OCI-LY3 (cell line): ENCODE measurements around the gene PTX4.

Source experiments
- H2AFZ ChIP-seq: fragments of 200-600, 300-600 bp; shearing (Covaris generic); 2 replicates; pipeline ENCODE4 v1.6.0; 2014; ENCODE audit warnings: antibody characterized with exemption, low read depth, low read length
- H3K27ac ChIP-seq: fragments of 200-600, 300-600 bp; sonication (generic); 2 replicates; pipeline ENCODE4 v1.5.1; 2014; ENCODE audit warnings: mild to moderate bottlenecking, low read length, moderate library complexity, mixed read lengths
- H3K27me3 ChIP-seq: fragments of 200-600, 300-600 bp; sonication (generic); 2 replicates; pipeline ENCODE4 v1.6.1; 2014; ENCODE audit warnings: low read depth, low read length, mixed read lengths
- H3K36me3 ChIP-seq: fragments of 200-600, 300-600 bp; sonication (generic); replicated peaks from 2 replicates; pipeline ENCODE3; 2014; ENCODE audit warnings: low read depth, low read length, mixed read lengths
- H3K4me1 ChIP-seq: fragments of 300-600, 200-600 bp; sonication (generic); 2 replicates; pipeline ENCODE4 v1.6.1; 2014; ENCODE audit warnings: low read length, mixed read lengths
- H3K4me2 ChIP-seq: fragments of 200-600, 300-600 bp; sonication (generic); 2 replicates; pipeline ENCODE4 v1.6.1; 2014; ENCODE audit warnings: low read length, mixed read lengths
- H3K4me3 ChIP-seq: fragments of 300-600, 200-600 bp; sonication (generic); 2 replicates; pipeline ENCODE4 v1.5.1; 2014; ENCODE audit warnings: antibody characterized with exemption, mild to moderate bottlenecking, low read length, moderate library complexity
- H3K79me2 ChIP-seq: fragments of 300-600, 200-600 bp; shearing (Covaris generic); 2 replicates; pipeline ENCODE4 v1.6.1; 2014; ENCODE audit warnings: mild to moderate bottlenecking, low read length, mixed read lengths
- H3K9ac ChIP-seq: fragments of 300-600, 200-600 bp; shearing (Covaris generic); 2 replicates; pipeline ENCODE4 v1.6.0; 2014; ENCODE audit warnings: mild to moderate bottlenecking, low read length, moderate library complexity
- H3K9me3 ChIP-seq: fragments of 200-600, 300-600 bp; shearing (Covaris generic); 2 replicates; pipeline ENCODE4 v1.6.1; 2014; ENCODE audit warnings: low read length, mixed read lengths; ENCODE audit not compliant: insufficient read depth
- H4K20me1 ChIP-seq: fragments of 200-600, 300-600 bp; sonication (generic); 2 replicates; pipeline ENCODE4 v1.6.1; 2016; ENCODE audit warnings: low read length, mixed read lengths; ENCODE audit not compliant: insufficient read depth
- EZH2phosphoT487 ChIP-seq: fragments of 200-600 bp; shearing (Covaris generic); IDR thresholded peaks from 2 replicates; pipeline ENCODE4 v1.6.1; 2018; ENCODE audit warnings: antibody characterized with exemption, mixed run types, low read depth
- TF ChIP-seq, protein P1 (sequence below): fragments of 200-600, 300-600 bp; sonication (generic); IDR thresholded peaks from 2 replicates; pipeline ENCODE4 v1.5.1; 2014; ENCODE audit warnings: antibody characterized with exemption, low read length, low read depth

The PTX4 gene

GRCh38 chr16:1464196-1464893 lies 24.4 kb downstream of the PTX4 start:
- Histone ChIP-seq H3K9ac (no peak overlapping the region), H3K4me1 (no peaks in the 10 kb centered on the region), H3K4me3 (no peak overlapping the region), H3K27me3 (no peaks in the 10 kb centered on the region), H3K9me3 (no peaks in the 10 kb centered on the region), H3K36me3 (no peaks in the 10 kb centered on the region), H3K79me2 (peaks cover 16% of the 10 kb centered on the region; the same call in 1 of the 2 replicates), H2AFZ (no peak overlapping the region), H3K4me2 (no peak overlapping the region), H3K27ac (no peak overlapping the region), H4K20me1 (no peaks in the 10 kb centered on the region)
- TF ChIP-seq, protein P1, sequence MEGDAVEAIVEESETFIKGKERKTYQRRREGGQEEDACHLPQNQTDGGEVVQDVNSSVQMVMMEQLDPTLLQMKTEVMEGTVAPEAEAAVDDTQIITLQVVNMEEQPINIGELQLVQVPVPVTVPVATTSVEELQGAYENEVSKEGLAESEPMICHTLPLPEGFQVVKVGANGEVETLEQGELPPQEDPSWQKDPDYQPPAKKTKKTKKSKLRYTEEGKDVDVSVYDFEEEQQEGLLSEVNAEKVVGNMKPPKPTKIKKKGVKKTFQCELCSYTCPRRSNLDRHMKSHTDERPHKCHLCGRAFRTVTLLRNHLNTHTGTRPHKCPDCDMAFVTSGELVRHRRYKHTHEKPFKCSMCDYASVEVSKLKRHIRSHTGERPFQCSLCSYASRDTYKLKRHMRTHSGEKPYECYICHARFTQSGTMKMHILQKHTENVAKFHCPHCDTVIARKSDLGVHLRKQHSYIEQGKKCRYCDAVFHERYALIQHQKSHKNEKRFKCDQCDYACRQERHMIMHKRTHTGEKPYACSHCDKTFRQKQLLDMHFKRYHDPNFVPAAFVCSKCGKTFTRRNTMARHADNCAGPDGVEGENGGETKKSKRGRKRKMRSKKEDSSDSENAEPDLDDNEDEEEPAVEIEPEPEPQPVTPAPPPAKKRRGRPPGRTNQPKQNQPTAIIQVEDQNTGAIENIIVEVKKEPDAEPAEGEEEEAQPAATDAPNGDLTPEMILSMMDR = no peak
- no peak for TF ChIP-seq EZH2phosphoT487

- H3K79me2 ChIP-seq = no peaks in the 10 kb centered on the region
- no peaks in the 10 kb centered on the region for H3K36me3 ChIP-seq
- H3K4me1 ChIP-seq = peaks cover 6% of the 10 kb centered on the region; the same call in 1 of the 2 replicates
- H3K27me3 ChIP-seq = no peaks in the 10 kb centered on the region
- no peaks in the 10 kb centered on the region for H3K9me3 ChIP-seq
- H3K4me3 ChIP-seq = no peak overlapping the region
- H2AFZ ChIP-seq = no peak overlapping the region
- no peak for TF ChIP-seq EZH2phosphoT487
- TF ChIP-seq, protein P1 = no peak
- H3K9ac ChIP-seq = no peak overlapping the region
- no peak overlapping the region for H3K27ac ChIP-seq
- H3K4me2 ChIP-seq = no peak overlapping the region
- H4K20me1 ChIP-seq = no peaks in the 10 kb centered on the region
These were observed 27.6 kb downstream of the PTX4 start for GRCh38 chr16:1461146-1461545.

- no peaks in the 10 kb centered on the region for H4K20me1 ChIP-seq
- no peak overlapping the region for H3K4me2 ChIP-seq
- TF ChIP-seq, protein P1 = no peak
- no peak for TF ChIP-seq EZH2phosphoT487
- H3K9ac ChIP-seq = no peak overlapping the region
- no peak overlapping the region for H2AFZ ChIP-seq
- H3K4me3 ChIP-seq = no peak overlapping the region
- no peaks in the 10 kb centered on the region for H3K9me3 ChIP-seq
- no peaks in the 10 kb centered on the region for H3K27me3 ChIP-seq
- no peaks in the 10 kb centered on the region for H3K36me3 ChIP-seq
- H3K79me2 ChIP-seq = no peaks in the 10 kb centered on the region
- no peak overlapping the region for H3K27ac ChIP-seq
- H3K4me1 ChIP-seq = peaks cover 6% of the 10 kb centered on the region; the same call in 1 of the 2 replicates
These were observed 28.1 kb downstream of the PTX4 start for GRCh38 chr16:1460602-1461138.

DNA sequence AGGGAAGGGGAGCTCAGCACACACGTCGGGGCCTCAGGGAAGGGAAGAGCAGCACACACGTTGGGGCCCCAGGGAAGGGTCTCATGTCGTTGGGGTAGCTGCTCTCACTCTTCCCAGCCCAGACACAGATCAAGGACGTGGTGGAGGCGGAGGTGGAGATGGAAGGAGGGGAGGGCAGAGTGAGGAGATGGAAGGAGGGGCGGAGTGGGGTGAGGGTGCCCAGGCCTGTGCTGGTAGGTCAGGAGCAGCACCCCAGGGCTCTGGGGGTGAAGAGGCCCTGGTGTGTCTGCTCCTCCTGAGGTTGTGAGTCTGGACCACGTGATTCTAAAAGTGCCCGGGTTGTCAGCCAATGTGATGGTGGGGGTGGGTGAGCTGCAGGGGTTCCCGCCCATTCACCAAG lies 28.8 kb downstream of the PTX4 start:
- H3K36me3 ChIP-seq = no peaks in the 10 kb centered on the region
- no peak overlapping the region for H3K9ac ChIP-seq
- H3K4me1 ChIP-seq = peaks cover 6% of the 10 kb centered on the region; the same call in 1 of the 2 replicates
- H3K27me3 ChIP-seq = no peaks in the 10 kb centered on the region
- H3K4me2 ChIP-seq = no peak overlapping the region
- no peak overlapping the region for H3K27ac ChIP-seq
- no peaks in the 10 kb centered on the region for H3K9me3 ChIP-seq
- H2AFZ ChIP-seq = no peak overlapping the region
- TF ChIP-seq, protein P1 = no peak
- TF ChIP-seq EZH2phosphoT487 = no peak
- H3K4me3 ChIP-seq = no peak overlapping the region
- H3K79me2 ChIP-seq = no peaks in the 10 kb centered on the region
- no peaks in the 10 kb centered on the region for H4K20me1 ChIP-seq
